ENCODE measurements around the gene HLA-E. TPM values are rescaled to one million over a fixed set of nuclear protein-coding genes. Genes with fewer than 3 reads are reported as not detected.
A peak's percentile ranks its signal among the peaks of the same experiment; 100 is the strongest.

Gene HLA-E
- total and polyA plus RNA-seq, 10 of the 15 experiments (the other 5 are each of a cell fraction or from before 2014, with no cell fraction given) = 35.1 to 483 (median 267) TPM

DNA sequence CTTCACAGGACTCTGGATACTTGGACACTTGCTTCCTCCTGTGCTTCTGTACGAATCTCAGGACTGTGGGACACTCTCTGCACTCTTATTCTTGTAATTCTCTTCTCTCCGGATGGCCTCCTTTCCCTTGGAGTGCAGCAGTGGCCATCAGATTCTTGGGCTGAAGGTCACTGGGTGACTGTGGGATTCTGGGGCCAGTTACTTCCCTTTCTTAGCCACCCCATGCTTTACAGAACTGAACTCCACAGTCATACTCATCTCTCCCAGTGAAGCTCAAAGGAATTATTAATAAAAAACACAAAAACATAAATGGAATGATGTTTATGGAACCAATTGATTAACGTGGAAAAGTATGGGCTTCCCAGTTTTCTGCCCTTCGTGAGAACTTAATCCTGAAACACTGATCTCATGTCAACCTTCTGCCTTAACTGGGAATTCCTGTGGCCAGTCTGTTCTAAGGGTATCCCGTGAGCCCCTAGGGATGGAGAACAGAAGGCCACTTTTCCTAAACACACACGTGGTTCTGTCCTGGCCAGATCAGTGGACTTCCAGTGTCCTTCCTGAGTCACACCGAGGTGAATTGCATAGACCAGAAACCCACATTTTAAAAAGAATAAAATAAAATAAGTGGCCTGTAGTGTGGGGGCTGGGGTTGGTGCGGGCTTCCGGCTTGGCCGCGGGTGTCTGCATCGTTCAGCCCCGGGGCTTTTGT lies 23.6 kb upstream of the HLA-E start:
- in situ Hi-C loops (cut with MboI) (loop anchor here (10.0 kb wide), 1 partner anchor 629 kb away; no protein-coding TSS in a partner anchor), intact Hi-C loops (cut with micrococcal nuclease; ENCODE audit: unreplicated experiment) (no loop called here)
- H3K27ac ChIP-seq (ENCODE audit: control insufficient read depth, insufficient read depth) = no peak overlapping the region
- 34% methylated on average over 13 of the region's 13 CpGs for WGBS (ENCODE audit: insufficient coverage, insufficient replicate concordance, low lambda C conversion rate, missing lambda C conversion rate)
- TF ChIP-seq HDGF (IDR thresholded peaks at IDR 0.05) = no peak
- no peak for TF ChIP-seq SIN3A (IDR thresholded peaks at IDR 0.05; ENCODE audit: low read depth, low read length)
- no peak for TF ChIP-seq NFXL1 (IDR thresholded peaks at IDR 0.05; ENCODE audit: borderline replicate concordance)
- TF ChIP-seq RAD51 (IDR thresholded peaks at IDR 0.05) = no peak
- TF ChIP-seq, protein P1, sequence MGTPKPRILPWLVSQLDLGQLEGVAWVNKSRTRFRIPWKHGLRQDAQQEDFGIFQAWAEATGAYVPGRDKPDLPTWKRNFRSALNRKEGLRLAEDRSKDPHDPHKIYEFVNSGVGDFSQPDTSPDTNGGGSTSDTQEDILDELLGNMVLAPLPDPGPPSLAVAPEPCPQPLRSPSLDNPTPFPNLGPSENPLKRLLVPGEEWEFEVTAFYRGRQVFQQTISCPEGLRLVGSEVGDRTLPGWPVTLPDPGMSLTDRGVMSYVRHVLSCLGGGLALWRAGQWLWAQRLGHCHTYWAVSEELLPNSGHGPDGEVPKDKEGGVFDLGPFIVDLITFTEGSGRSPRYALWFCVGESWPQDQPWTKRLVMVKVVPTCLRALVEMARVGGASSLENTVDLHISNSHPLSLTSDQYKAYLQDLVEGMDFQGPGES (IDR thresholded peaks at IDR 0.05) = no peak
- no peak for TF ChIP-seq IKZF1 (conservative IDR thresholded peaks at IDR 0.05)
- no peak for TF ChIP-seq NFYB (IDR thresholded peaks at IDR 0.05; ENCODE audit: insufficient read depth, low read depth, low read length)
- no peak for TF ChIP-seq MEF2B (IDR thresholded peaks at IDR 0.05; ENCODE audit: partially characterized antibody, poor library complexity, severe bottlenecking)
- TF ChIP-seq WRNIP1 (IDR thresholded peaks at IDR 0.05; ENCODE audit: borderline replicate concordance, low read depth, low read length) = no peak
- TF ChIP-seq, protein P2, sequence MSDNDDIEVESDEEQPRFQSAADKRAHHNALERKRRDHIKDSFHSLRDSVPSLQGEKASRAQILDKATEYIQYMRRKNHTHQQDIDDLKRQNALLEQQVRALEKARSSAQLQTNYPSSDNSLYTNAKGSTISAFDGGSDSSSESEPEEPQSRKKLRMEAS (IDR thresholded peaks at IDR 0.05; ENCODE audit: low read depth, low read length) = no peak
- TF ChIP-seq, protein P3, sequence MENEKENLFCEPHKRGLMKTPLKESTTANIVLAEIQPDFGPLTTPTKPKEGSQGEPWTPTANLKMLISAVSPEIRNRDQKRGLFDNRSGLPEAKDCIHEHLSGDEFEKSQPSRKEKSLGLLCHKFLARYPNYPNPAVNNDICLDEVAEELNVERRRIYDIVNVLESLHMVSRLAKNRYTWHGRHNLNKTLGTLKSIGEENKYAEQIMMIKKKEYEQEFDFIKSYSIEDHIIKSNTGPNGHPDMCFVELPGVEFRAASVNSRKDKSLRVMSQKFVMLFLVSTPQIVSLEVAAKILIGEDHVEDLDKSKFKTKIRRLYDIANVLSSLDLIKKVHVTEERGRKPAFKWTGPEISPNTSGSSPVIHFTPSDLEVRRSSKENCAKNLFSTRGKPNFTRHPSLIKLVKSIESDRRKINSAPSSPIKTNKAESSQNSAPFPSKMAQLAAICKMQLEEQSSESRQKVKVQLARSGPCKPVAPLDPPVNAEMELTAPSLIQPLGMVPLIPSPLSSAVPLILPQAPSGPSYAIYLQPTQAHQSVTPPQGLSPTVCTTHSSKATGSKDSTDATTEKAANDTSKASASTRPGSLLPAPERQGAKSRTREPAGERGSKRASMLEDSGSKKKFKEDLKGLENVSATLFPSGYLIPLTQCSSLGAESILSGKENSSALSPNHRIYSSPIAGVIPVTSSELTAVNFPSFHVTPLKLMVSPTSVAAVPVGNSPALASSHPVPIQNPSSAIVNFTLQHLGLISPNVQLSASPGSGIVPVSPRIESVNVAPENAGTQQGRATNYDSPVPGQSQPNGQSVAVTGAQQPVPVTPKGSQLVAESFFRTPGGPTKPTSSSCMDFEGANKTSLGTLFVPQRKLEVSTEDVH (IDR thresholded peaks at IDR 0.05; ENCODE audit: low read depth, partially characterized antibody) = no peak
- TF ChIP-seq EZH2 (IDR thresholded peaks at IDR 0.05; ENCODE audit: borderline replicate concordance, control insufficient read depth, low read depth, low read length) = no peak
- no peak for TF ChIP-seq CHD1 (IDR thresholded peaks at IDR 0.05; ENCODE audit: low read depth, low read length)
- no peak for TF ChIP-seq ATF7 (IDR thresholded peaks at IDR 0.05; ENCODE audit: low read depth)
- no peak for TF ChIP-seq STAT1 (conservative IDR thresholded peaks at IDR 0.05)
- no peak for TF ChIP-seq MEF2A (IDR thresholded peaks at IDR 0.05; ENCODE audit: insufficient read depth, low read depth, low read length)
- TF ChIP-seq RBBP5 (conservative IDR thresholded peaks at IDR 0.05) = no peak
- ATAC-seq = no peak; the same call in 2 of the 3 replicates
- ChIA-PET RAD21 (ENCODE audit: unreplicated experiment) (interaction anchor here (0.5 to 1.3 kb wide), 3 partner anchors 16 to 593 kb away, joined by 3 to 4 read pairs (median 3); no protein-coding TSS in a partner anchor), CTCF (interaction anchor here (1.3 to 2.1 kb wide), 5 partner anchors 9 to 79 kb away, joined by 3 to 11 read pairs (median 3); no protein-coding TSS in a partner anchor), POLR2A (no interaction called here), SMC1A (ENCODE audit: uncharacterized antibody, unreplicated experiment) (interaction anchor here (1.0 to 1.9 kb wide), 2 partner anchors 15 to 28 kb away, joined by 3 to 4 read pairs; no protein-coding TSS in a partner anchor)
- no TSS peak for BruUV-seq (replicated peaks)
- H3K36me3 ChIP-seq (ENCODE audit: control insufficient read depth in 2 of 2, insufficient read depth in 2 of 2, low read length in 1 of 2) = no peaks in the 10 kb centered on the region
- H3K9me3 ChIP-seq (replicated peaks; ENCODE audit: control insufficient read depth, insufficient read depth, low read length) = no peaks in the 10 kb centered on the region; the same call in 2 of the 3 replicates
- FAIRE-seq = no peak
- H2AFZ ChIP-seq (ENCODE audit: control insufficient read depth, low read depth, low read length) = no peak overlapping the region
- H4K20me1 ChIP-seq (ENCODE audit: control insufficient read depth, insufficient read depth) = no peaks in the 10 kb centered on the region
- peak overlapping the region; percentile 91; the same call in 1 of the 2 replicates for H3K4me2 ChIP-seq (ENCODE audit: control insufficient read depth, insufficient read depth)
- no peak for DNase-seq (ENCODE audit: low read depth, low spot score)
- no peak overlapping the region; the same call in 1 of the 2 replicates for H3K4me3 ChIP-seq
- H3K27me3 ChIP-seq (replicated peaks in 1 of 2; ENCODE audit: control insufficient read depth in 2 of 2, insufficient read depth in 2 of 2, low read length in 1 of 2) = peaks cover 22 to 41% of the 10 kb centered on the region in 2 experiments
- peaks cover 5% of the 10 kb centered on the region; the same call in 1 of the 2 replicates for H3K4me1 ChIP-seq (ENCODE audit: control insufficient read depth, insufficient read depth, low read length)
- H3K79me2 ChIP-seq (ENCODE audit: control insufficient read depth, insufficient read depth, low read length) = no peaks in the 10 kb centered on the region
- H3K9ac ChIP-seq (ENCODE audit: control insufficient read depth, insufficient read depth, low read length) = no peak overlapping the region

Data from GM12878 (cell line).